Esophagus muscularis mucosa (tissue), 4 donors: ENCODE data around the gene GPATCH4.

Source experiments
- CTCF ChIP-seq, 3 experiments: fragments of 200-600 bp in 2 of 3; fragments of 450-650 bp in 1 of 3; sonication (generic) in 2 of 3; IDR thresholded peaks; one replicate each; pipeline ENCODE4 v1.5.1; 2017 to 2019; ENCODE audit warnings: antibody characterized with exemption in 3 of 3, mild to moderate bottlenecking in 2 of 3, moderate library complexity in 1 of 3
- EP300 ChIP-seq: sonication (generic); formaldehyde crosslinking; IDR thresholded peaks from one replicate; pipeline ENCODE4 v1.6.1; 2017; ENCODE audit warnings: antibody characterized with exemption
- POLR2A ChIP-seq: fragments of 450-650 bp; IDR thresholded peaks from one replicate; pipeline ENCODE4 v1.6.1; 2017; ENCODE audit warnings: antibody characterized with exemption, moderate library complexity, mild to moderate bottlenecking, low read depth
- POLR2AphosphoS5 ChIP-seq, 2 donors: sonication (generic); formaldehyde crosslinking; IDR thresholded peaks; one replicate each; pipeline ENCODE4 v1.6.1; 2017; ENCODE audit warnings: antibody characterized with exemption in 2 of 2

- TF ChIP-seq EP300 (no peak), CTCF (IDR thresholded peaks at IDR 0.05) (no peak), POLR2A (no peak), POLR2AphosphoS5 (IDR thresholded peaks at IDR 0.05) (no peak)
Measured at GRCh38 chr1:156550346-156550745, 50.9 kb downstream of the GPATCH4 start.
